HepG2 (cell line): ENCODE measurements around the gene LEMD2. TPM values are rescaled to one million over a fixed set of nuclear protein-coding genes. Genes with fewer than 3 reads are reported as not detected.

Source experiments
- ATAC-seq: fragments of 200-7000 bp; cut with Tn5 transposase; 3 replicates; pipeline ENCODE4 v1.9.1; 2020; ENCODE audit warnings: mild to moderate bottlenecking, moderate library complexity
- BruUV-seq: library from RNA; stranded (reverse); fragments of 400-500 nt; replicated peaks from 2 replicates; lab custom pipeline; 2021; lab: Mats Ljungman, UMichigan
- CTCF ChIA-PET: fragments of 300-600 bp; formaldehyde crosslinking; extraction: SDS; loops from one replicate; lab custom pipeline; 2021; ENCODE audit warnings: low total read pairs, inconsistent platforms, low intra/inter-chr PET ratio; lab: Yijun Ruan, JAX
- POLR2A ChIA-PET: fragments of 350-600 bp; sonication (Branson Sonifier 250); formaldehyde crosslinking; loops from one replicate; lab custom pipeline; 2020; ENCODE audit warnings: antibody characterized with exemption, inconsistent platforms; lab: Yijun Ruan, JAX
- DNase-seq: peaks from one replicate; pipeline ENCODE4 v3.0.0-alpha.2; 2015; ENCODE audit warnings: low spot score
- FAIRE-seq: peaks from 3 replicates; lab custom pipeline; 2011; peaks lifted over from hg19 to GRCh38; lab: Jason Lieb, UNC
- H2AFZ ChIP-seq: one replicate; pipeline ENCODE4 v1.6.1; 2011; ENCODE audit warnings: low read length, inconsistent platforms
- H3K27ac ChIP-seq: fragments of 300-600 bp; 3 replicates; pipeline ENCODE4 v1.8.0; 2011; ENCODE audit warnings: mixed run types, mild to moderate bottlenecking, mixed read lengths, low read length, inconsistent platforms; ENCODE audit not compliant: insufficient read depth; ENCODE audit errors: extremely low read length
- H3K27me3 ChIP-seq, 2 experiments: fragments of 200-600 bp in 1 of 2; 2 replicates in 1 of 2; 3 replicates in 1 of 2; pipeline versions ENCODE4 v1.6.0 to v1.8.0; 2011; ENCODE audit warnings: low read length in 2 of 2, mild to moderate bottlenecking in 2 of 2, moderate library complexity in 2 of 2, inconsistent platforms in 1 of 2; ENCODE audit not compliant: insufficient read depth in 2 of 2, control insufficient read depth in 1 of 2
- H3K36me3 ChIP-seq, 2 experiments: fragments of 200-600 bp in 1 of 2; replicated peaks in 1 of 2; 2 replicates in 1 of 2; 3 replicates in 1 of 2; pipeline versions ENCODE4 v1.5.1 to v1.8.0; 2011; ENCODE audit warnings: low read length in 2 of 2, inconsistent platforms in 1 of 2; ENCODE audit not compliant: insufficient read depth in 2 of 2, control insufficient read depth in 1 of 2
- H3K4me1 ChIP-seq: 2 replicates; pipeline ENCODE4 v1.5.1; 2012; ENCODE audit warnings: low read length, inconsistent platforms; ENCODE audit not compliant: insufficient read depth
- H3K4me2 ChIP-seq: 2 replicates; pipeline ENCODE4 v1.6.0; 2011; ENCODE audit warnings: low read depth, low read length, inconsistent platforms
- H3K4me3 ChIP-seq, 3 experiments: fragments of 200-600 bp in 1 of 3; sonication (generic), shearing (Covaris generic) in 1 of 3; replicated peaks in 1 of 3; 2 replicates each; pipeline ENCODE4 v1.5.1; 2011 to 2016; ENCODE audit warnings: low read length in 3 of 3, inconsistent platforms in 2 of 3, low read depth in 2 of 3, mild to moderate bottlenecking in 2 of 3, control low read depth in 1 of 3, mixed read lengths in 1 of 3; ENCODE audit not compliant: insufficient read depth in 1 of 3
- H3K79me2 ChIP-seq: one replicate; pipeline ENCODE4 v1.6.1; 2011; ENCODE audit warnings: low read length, inconsistent platforms; ENCODE audit not compliant: insufficient read depth
- H3K9ac ChIP-seq: 2 replicates; pipeline ENCODE4 v1.6.0; 2011; ENCODE audit warnings: mild to moderate bottlenecking, low read depth, low read length, inconsistent platforms; ENCODE audit not compliant: insufficient read depth
- H3K9me3 ChIP-seq: 2 replicates; pipeline ENCODE4 v1.5.1; 2012; ENCODE audit warnings: mild to moderate bottlenecking, low read length
- H4K20me1 ChIP-seq: 2 replicates; pipeline ENCODE4 v1.6.0; 2011; ENCODE audit warnings: inconsistent platforms, mild to moderate bottlenecking, low read length, moderate library complexity; ENCODE audit not compliant: insufficient read depth
- BRCA1 ChIP-seq: sonication (generic); formaldehyde crosslinking; IDR thresholded peaks from 2 replicates; pipeline ENCODE4 v1.4.0; 2020; ENCODE audit warnings: missing genetic modification reagents
- CERS6 ChIP-seq: sonication (generic); formaldehyde crosslinking; IDR thresholded peaks from 2 replicates; pipeline ENCODE4 v1.5.0; 2020; ENCODE audit warnings: missing genetic modification reagents
- E2F5 ChIP-seq: sonication (generic); formaldehyde crosslinking; conservative IDR thresholded peaks from 2 replicates; pipeline ENCODE4 v1.4.0; 2020; ENCODE audit warnings: missing genetic modification reagents
- GMEB2 ChIP-seq: IDR thresholded peaks from 2 replicates; pipeline ENCODE4 v1.6.1; 2016; ENCODE audit warnings: missing biosample characterization, missing genetic modification reagents, low read depth
- KLF13 ChIP-seq: sonication (generic); formaldehyde crosslinking; IDR thresholded peaks from 2 replicates; pipeline ENCODE4 v1.4.0; 2020; ENCODE audit warnings: mild to moderate bottlenecking, missing genetic modification reagents
- PPARG ChIP-seq: conservative IDR thresholded peaks from 2 replicates; pipeline ENCODE4 v1.6.1; 2016; ENCODE audit warnings: missing biosample characterization, missing genetic modification reagents
- SRF ChIP-seq: IDR thresholded peaks from 2 replicates; pipeline ENCODE4 v1.6.1; 2011; ENCODE audit warnings: mild to moderate bottlenecking, low read depth, low read length, moderate library complexity
- TEAD3 ChIP-seq: optimal IDR thresholded peaks from 2 replicates; pipeline ENCODE3; 2016; ENCODE audit warnings: borderline replicate concordance
- ZNF282 ChIP-seq: fragments of 450-650 bp; IDR thresholded peaks from 2 replicates; pipeline ENCODE4 v1.6.1; 2018; ENCODE audit not compliant: partially characterized antibody
- WGBS: methylation state at CpG from one replicate; pipeline ENCODE4 v1.1.6; 2017; ENCODE audit warnings: low lambda C conversion rate; 5-methylcytosine and 5-hydroxymethylcytosine counted together
- in situ Hi-C: cut with HindIII; loops from 2 replicates; pipeline ENCODE4 v1.10.0; 2017; ENCODE audit warnings: low pct_unique_long_range_greater_than_20kb; ENCODE audit not compliant: extremely low pct_ligation_motif_present
- intact Hi-C: fragments of 100-400 bp; cut with micrococcal nuclease; formaldehyde crosslinking; loops from one replicate; pipeline ENCODE4 v1.10.0; 2022; ENCODE audit not compliant: unreplicated experiment
- polyA plus RNA-seq, 8 experiments: library from polyadenylated mRNA; depleted of rRNA in 3 of 8; stranded (reverse) in 7 of 8; unstranded in 1 of 8; fragments of >200 nt; fragmentation: Illumina TruSeq in 4 of 8; extraction: Trizol in 4 of 8; gene quantifications; 2 replicates each; pipeline versions ENCODE4 v1.2.1 to v1.2.3, GENCODE V29; 2011 to 2016; ENCODE audit warnings: low read depth in 4 of 8, missing spikeins in 1 of 8, mixed read lengths in 1 of 8; ENCODE audit not compliant: insufficient read depth in 1 of 8
- total RNA-seq, 5 experiments: library from RNA; depleted of rRNA; stranded (reverse); fragments of >200 nt; fragmentation: Illumina TruSeq; extraction: Trizol; gene quantifications; 2 replicates each; pipeline ENCODE4 v1.2.3, GENCODE V29; 2016; ENCODE audit warnings: low read depth in 1 of 5

The LEMD2 gene
- total and polyA plus RNA-seq, 2 of the 13 experiments (the other 11 are each of a cell fraction or from before 2014, with no cell fraction given), result 45.2 to 62.9 TPM

- FAIRE-seq, result no peak
- Histone ChIP-seq H3K4me3 (no peak overlapping the region), H3K4me2 (no peak overlapping the region), H3K9me3 (no peaks in the 10 kb centered on the region), H3K9ac (no peak overlapping the region), H3K4me1 (peaks cover 59% of the 10 kb centered on the region), H4K20me1 (no peaks in the 10 kb centered on the region), H3K36me3 (no peaks in the 10 kb centered on the region), H3K79me2 (no peaks in the 10 kb centered on the region), H3K27ac (no peak overlapping the region), H2AFZ (no peak overlapping the region), H3K27me3 (peaks cover 4 to 48% of the 10 kb centered on the region in 2 experiments; a peak in 4 of 5 replicates)
- ATAC-seq, result no peak
- intact Hi-C loops (no loop called here), in situ Hi-C loops (no loop called here)
- no TSS peak for BruUV-seq
- TF ChIP-seq PPARG (no peak), GMEB2 (no peak), E2F5 (CRISPR knock-in tag) (no peak), ZNF282 (no peak), CERS6 (CRISPR knock-in tag) (no peak), TEAD3 (CRISPR knock-in tag) (no peak), SRF (no peak), KLF13 (CRISPR knock-in tag) (no peak), BRCA1 (CRISPR knock-in tag) (no peak)
- ChIA-PET POLR2A (no interaction called here), CTCF (no interaction called here)
- no peak for DNase-seq
- WGBS, result 48% methylated on average over 7 of the region's 7 CpGs
Observed at GRCh38 chr6:33749401-33749800, 39.5 kb downstream of the LEMD2 start.
